ENCODE results near the gene AHI1. TPM values are rescaled to one million over a fixed set of nuclear protein-coding genes. Genes with fewer than 3 reads are reported as not detected.

AHI1 gene
- total and polyA plus RNA-seq, 10 of the 15 experiments (the other 5 are each of a cell fraction or from before 2014, with no cell fraction given) = 3.2 to 9.5 (median 4.6) TPM

DNA sequence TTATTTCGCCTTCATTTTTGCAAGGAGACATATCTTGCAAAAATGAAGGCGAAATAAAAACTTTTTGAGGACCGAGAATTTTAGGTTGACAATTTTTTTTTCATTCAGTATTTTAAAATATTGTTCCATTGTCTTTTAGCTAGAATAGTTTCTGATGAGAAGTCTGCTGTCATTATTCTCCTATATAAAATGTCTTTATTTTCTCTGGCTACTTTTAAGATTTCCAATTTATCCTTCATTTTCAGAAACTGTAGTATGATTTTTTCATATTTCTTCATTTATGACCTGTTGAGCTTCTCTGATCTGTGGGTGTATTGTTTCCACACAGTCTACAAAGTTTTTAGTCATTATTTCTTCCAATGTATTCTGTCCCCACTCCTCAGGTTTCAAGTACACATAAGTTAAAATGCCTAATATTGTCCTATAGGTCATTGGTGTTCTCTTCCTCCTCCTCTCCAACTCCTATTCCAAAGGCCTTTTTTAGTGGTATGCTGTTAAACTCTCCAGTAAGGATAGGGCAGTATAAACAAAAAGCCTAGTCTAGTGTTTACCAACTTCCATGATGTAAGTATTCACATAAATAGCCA lies 15.7 kb downstream of the AHI1 start:
- no TSS peak for BruUV-seq (replicated peaks)
- no peak overlapping the region for H2AFZ ChIP-seq (ENCODE audit: control insufficient read depth, low read depth, low read length)
- ChIA-PET SMC1A (ENCODE audit: uncharacterized antibody, unreplicated experiment) (no interaction called here), POLR2A (no interaction called here), CTCF (interaction anchor here (0.6 kb wide), 2 partner anchors 534 to 1658 kb away, joined by 3 read pairs; no protein-coding TSS in a partner anchor), RAD21 (ENCODE audit: unreplicated experiment) (no interaction called here)
- ATAC-seq (no peak), DNase-seq (ENCODE audit: low read depth, low spot score) (no peak), FAIRE-seq (no peak)
- no peak overlapping the region for H3K4me2 ChIP-seq (ENCODE audit: control insufficient read depth, insufficient read depth)
- H3K36me3 ChIP-seq (ENCODE audit: control insufficient read depth in 2 of 2, insufficient read depth in 2 of 2, low read length in 1 of 2) = no peaks in the 10 kb centered on the region
- no peaks in the 10 kb centered on the region for H3K79me2 ChIP-seq (ENCODE audit: control insufficient read depth, insufficient read depth, low read length)
- H4K20me1 ChIP-seq (ENCODE audit: control insufficient read depth, insufficient read depth) = no peaks in the 10 kb centered on the region
- in situ Hi-C loops (cut with MboI) (no loop called here), intact Hi-C loops (cut with micrococcal nuclease; ENCODE audit: unreplicated experiment) (no loop called here)
- H3K27me3 ChIP-seq (replicated peaks in 1 of 2; ENCODE audit: control insufficient read depth in 2 of 2, insufficient read depth in 2 of 2, low read length in 1 of 2) = no peaks in the 10 kb centered on the region
- 64% methylated on average over 3 of the region's 3 CpGs for WGBS (ENCODE audit: insufficient coverage, insufficient replicate concordance, low lambda C conversion rate, missing lambda C conversion rate)
- H3K4me1 ChIP-seq (ENCODE audit: control insufficient read depth, insufficient read depth, low read length) = no peaks in the 10 kb centered on the region
- peaks cover 5% of the 10 kb centered on the region for H3K9me3 ChIP-seq (replicated peaks; ENCODE audit: control insufficient read depth, insufficient read depth, low read length)
- no peak overlapping the region for H3K27ac ChIP-seq (ENCODE audit: control insufficient read depth, insufficient read depth)
- no peak for TF ChIP-seq SMARCA5 (IDR thresholded peaks at IDR 0.05)
- TF ChIP-seq CBX5 (IDR thresholded peaks at IDR 0.05; ENCODE audit: low read depth) = peak; percentile 96
- TF ChIP-seq, protein P1, sequence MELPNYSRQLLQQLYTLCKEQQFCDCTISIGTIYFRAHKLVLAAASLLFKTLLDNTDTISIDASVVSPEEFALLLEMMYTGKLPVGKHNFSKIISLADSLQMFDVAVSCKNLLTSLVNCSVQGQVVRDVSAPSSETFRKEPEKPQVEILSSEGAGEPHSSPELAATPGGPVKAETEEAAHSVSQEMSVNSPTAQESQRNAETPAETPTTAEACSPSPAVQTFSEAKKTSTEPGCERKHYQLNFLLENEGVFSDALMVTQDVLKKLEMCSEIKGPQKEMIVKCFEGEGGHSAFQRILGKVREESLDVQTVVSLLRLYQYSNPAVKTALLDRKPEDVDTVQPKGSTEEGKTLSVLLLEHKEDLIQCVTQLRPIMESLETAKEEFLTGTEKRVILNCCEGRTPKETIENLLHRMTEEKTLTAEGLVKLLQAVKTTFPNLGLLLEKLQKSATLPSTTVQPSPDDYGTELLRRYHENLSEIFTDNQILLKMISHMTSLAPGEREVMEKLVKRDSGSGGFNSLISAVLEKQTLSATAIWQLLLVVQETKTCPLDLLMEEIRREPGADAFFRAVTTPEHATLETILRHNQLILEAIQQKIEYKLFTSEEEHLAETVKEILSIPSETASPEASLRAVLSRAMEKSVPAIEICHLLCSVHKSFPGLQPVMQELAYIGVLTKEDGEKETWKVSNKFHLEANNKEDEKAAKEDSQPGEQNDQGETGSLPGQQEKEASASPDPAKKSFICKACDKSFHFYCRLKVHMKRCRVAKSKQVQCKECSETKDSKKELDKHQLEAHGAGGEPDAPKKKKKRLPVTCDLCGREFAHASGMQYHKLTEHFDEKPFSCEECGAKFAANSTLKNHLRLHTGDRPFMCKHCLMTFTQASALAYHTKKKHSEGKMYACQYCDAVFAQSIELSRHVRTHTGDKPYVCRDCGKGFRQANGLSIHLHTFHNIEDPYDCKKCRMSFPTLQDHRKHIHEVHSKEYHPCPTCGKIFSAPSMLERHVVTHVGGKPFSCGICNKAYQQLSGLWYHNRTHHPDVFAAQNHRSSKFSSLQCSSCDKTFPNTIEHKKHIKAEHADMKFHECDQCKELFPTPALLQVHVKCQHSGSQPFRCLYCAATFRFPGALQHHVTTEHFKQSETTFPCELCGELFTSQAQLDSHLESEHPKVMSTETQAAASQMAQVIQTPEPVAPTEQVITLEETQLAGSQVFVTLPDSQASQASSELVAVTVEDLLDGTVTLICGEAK (IDR thresholded peaks at IDR 0.05; ENCODE audit: borderline replicate concordance) = no peak
- TF ChIP-seq NFIC (IDR thresholded peaks at IDR 0.05; ENCODE audit: low read depth, low read length) = no peak
- no peak for TF ChIP-seq MTA2 (IDR thresholded peaks at IDR 0.05; ENCODE audit: low read depth)
- TF ChIP-seq RELA (IDR thresholded peaks at IDR 0.05; ENCODE audit: borderline replicate concordance, partially characterized antibody) = no peak
- TF ChIP-seq CREB1 (IDR thresholded peaks at IDR 0.05; ENCODE audit: low read depth) = no peak
- TF ChIP-seq TARDBP (IDR thresholded peaks at IDR 0.05; ENCODE audit: borderline replicate concordance) = no peak
- TF ChIP-seq, protein P2, sequence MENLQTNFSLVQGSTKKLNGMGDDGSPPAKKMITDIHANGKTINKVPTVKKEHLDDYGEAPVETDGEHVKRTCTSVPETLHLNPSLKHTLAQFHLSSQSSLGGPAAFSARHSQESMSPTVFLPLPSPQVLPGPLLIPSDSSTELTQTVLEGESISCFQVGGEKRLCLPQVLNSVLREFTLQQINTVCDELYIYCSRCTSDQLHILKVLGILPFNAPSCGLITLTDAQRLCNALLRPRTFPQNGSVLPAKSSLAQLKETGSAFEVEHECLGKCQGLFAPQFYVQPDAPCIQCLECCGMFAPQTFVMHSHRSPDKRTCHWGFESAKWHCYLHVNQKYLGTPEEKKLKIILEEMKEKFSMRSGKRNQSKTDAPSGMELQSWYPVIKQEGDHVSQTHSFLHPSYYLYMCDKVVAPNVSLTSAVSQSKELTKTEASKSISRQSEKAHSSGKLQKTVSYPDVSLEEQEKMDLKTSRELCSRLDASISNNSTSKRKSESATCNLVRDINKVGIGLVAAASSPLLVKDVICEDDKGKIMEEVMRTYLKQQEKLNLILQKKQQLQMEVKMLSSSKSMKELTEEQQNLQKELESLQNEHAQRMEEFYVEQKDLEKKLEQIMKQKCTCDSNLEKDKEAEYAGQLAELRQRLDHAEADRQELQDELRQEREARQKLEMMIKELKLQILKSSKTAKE (IDR thresholded peaks at IDR 0.05; ENCODE audit: low read depth, poor library complexity, severe bottlenecking) = peak; percentile 30
- TF ChIP-seq SREBF2 (IDR thresholded peaks at IDR 0.05; ENCODE audit: low read length) = no peak
- H3K9ac ChIP-seq (ENCODE audit: control insufficient read depth, insufficient read depth, low read length) = no peak overlapping the region
- H3K4me3 ChIP-seq = no peak overlapping the region

Data from GM12878 (cell line).